WI38 (cell line): ENCODE results near the gene GUF1.

Source experiments
- H3K4me3 ChIP-seq: 2 replicates; pipeline ENCODE4 v1.5.1; 2011; ENCODE audit warnings: low read depth, mild to moderate bottlenecking, control low read depth, low read length
- CTCF ChIP-seq: IDR thresholded peaks from 2 replicates; pipeline ENCODE4 v1.5.1; 2012; ENCODE audit warnings: low read depth, mild to moderate bottlenecking, control low read depth, low read length

GUF1 gene

GRCh38 chr4:44701037-44701436 lies 22.8 kb downstream of the GUF1 start:
- no peak for TF ChIP-seq CTCF
- H3K4me3 ChIP-seq, result no peak overlapping the region

- H3K4me3 ChIP-seq, result no peak overlapping the region
- no peak for TF ChIP-seq CTCF
These were observed 26.5 kb downstream of the GUF1 start for GRCh38 chr4:44704673-44705072.

- no peak overlapping the region for H3K4me3 ChIP-seq
- TF ChIP-seq CTCF, result no peak
These were observed 34.9 kb downstream of the GUF1 start for GRCh38 chr4:44713125-44713524.

- H3K4me3 ChIP-seq, result no peak overlapping the region
- no peak for TF ChIP-seq CTCF
These were observed 38.4 kb downstream of the GUF1 start for GRCh38 chr4:44716597-44716996.

- H3K4me3 ChIP-seq, result no peak overlapping the region
- TF ChIP-seq CTCF, result no peak
These were observed 42.2 kb downstream of the GUF1 start for GRCh38 chr4:44720371-44720770.

- no peak overlapping the region for H3K4me3 ChIP-seq
- TF ChIP-seq CTCF, result no peak
These were observed 43.8 kb downstream of the GUF1 start for GRCh38 chr4:44722001-44722400.

- peak overlapping the region; percentile 89 for H3K4me3 ChIP-seq
- TF ChIP-seq CTCF, result no peak
These were observed 46.9 kb downstream of the GUF1 start for GRCh38 chr4:44725166-44725565.
